Measurements from ENCODE around the gene GALNT5.

GRCh38 chr2:157245846-157246764 lies 11.4 kb upstream of the GALNT5 start:
- TF ChIP-seq CTCF (IDR thresholded peaks at IDR 0.05) (no peak), POLR2A (IDR thresholded peaks at IDR 0.05) (no peak)
